Measurements from ENCODE around the gene KCNJ12.
A peak's percentile ranks its signal among the peaks of the same experiment; 100 is the strongest.
"Not testable (repeated sequence)": the region's sequence is repeated elsewhere in the genome, so short reads cannot be mapped to it uniquely, and the experiment has no call there.

KCNJ12 gene

GRCh38 chr17:21348081-21348925 is 27.9 kb upstream of the KCNJ12 start:
- not testable (repeated sequence) for H3K4me3 ChIP-seq, H3K27ac ChIP-seq

GRCh38 chr17:21348926-21349261 is 27.3 kb upstream of the KCNJ12 start:
- not testable (repeated sequence) for H3K27ac ChIP-seq, H3K4me3 ChIP-seq

DNA sequence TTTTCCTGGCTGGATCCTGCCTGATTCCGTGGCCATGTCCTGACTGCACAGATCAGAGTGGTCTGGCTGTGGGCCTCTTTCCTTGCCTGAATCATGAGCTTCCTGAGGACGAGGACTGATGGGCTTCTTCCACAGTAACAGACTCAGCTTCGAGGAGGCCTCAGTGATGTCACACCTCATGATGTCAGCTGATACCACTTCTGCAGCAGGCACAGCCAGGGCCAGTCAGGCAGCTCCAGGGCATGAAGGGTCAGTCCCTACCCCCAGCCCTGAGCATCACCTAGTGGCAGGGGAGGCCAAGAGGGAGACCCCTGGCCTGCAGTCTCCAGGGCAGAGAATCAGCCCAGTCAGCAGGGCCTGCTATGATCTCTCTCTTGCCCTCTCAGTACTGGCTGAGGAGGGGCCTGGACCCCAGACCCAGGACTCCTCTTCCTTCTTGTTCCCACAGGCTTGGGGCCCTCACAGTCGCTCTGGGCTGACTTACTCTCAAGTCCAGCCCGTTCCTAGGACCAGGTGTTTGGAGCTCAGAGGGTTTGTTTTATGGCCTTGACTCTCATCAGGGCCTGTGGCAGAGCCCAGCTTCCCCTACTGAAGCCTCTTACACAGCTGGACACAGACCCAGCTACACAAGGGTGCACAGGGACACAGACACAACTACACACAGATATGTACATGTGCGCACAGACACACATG is 26.7 kb upstream of the KCNJ12 start:
- H3K27ac ChIP-seq, H3K4me3 ChIP-seq: not testable (repeated sequence)

DNA sequence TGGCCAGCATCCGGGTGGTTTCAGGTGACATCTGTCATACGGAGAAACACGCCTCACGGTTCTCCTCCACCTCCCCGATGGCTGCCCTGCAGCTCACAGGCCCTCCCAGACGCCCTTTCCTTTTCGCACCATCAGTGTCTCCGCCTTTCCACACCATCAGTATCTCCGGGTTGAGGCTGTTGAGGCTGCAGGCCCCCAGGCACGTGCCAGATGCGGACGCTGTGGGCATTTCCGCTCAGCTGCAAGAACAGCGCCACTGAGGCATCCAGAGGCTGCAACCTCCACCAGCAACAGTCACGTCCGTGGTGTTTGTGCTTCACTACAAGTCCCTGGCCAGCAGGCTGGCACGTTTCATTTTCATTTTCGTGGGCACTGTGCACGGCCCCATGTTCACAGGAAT is 25.7 kb upstream of the KCNJ12 start:
- not testable (repeated sequence) for H3K27ac ChIP-seq, H3K4me3 ChIP-seq

DNA sequence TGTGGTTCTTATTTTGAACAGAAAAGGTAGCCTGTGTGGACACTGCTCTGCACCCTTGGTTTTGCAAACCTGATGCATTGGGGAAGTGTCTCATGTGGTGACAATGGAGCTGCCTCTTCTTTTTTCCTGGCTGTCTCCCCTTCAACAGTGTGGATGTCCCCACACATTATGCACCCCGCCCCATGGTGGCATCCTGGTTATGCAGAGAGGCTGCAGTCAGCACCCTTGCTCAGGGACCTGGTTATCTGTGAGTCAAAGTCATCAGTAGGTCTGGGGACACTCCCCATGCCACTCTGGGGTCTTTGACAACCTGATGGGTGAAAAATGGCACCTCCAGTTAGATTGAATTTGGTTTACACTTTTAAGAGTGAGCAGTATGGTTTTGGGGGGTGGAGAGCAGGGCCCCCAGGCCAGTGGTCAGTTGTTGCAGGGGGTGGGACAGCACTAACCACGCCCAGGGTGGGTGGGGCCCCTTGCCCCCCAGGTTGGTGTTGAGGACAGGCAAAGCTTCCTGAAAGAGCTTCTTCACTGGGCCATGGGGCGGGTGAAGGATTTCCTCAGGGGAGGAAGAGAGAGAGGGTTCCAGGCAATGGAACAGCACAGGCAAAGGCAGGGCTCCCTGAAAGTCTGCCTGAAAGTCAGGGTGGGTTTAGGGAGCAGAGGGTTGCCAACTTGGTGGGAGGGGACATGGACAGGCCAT is 24.6 kb upstream of the KCNJ12 start:
- no peak overlapping the region for H3K27ac ChIP-seq
- H3K4me3 ChIP-seq: no peak overlapping the region

DNA sequence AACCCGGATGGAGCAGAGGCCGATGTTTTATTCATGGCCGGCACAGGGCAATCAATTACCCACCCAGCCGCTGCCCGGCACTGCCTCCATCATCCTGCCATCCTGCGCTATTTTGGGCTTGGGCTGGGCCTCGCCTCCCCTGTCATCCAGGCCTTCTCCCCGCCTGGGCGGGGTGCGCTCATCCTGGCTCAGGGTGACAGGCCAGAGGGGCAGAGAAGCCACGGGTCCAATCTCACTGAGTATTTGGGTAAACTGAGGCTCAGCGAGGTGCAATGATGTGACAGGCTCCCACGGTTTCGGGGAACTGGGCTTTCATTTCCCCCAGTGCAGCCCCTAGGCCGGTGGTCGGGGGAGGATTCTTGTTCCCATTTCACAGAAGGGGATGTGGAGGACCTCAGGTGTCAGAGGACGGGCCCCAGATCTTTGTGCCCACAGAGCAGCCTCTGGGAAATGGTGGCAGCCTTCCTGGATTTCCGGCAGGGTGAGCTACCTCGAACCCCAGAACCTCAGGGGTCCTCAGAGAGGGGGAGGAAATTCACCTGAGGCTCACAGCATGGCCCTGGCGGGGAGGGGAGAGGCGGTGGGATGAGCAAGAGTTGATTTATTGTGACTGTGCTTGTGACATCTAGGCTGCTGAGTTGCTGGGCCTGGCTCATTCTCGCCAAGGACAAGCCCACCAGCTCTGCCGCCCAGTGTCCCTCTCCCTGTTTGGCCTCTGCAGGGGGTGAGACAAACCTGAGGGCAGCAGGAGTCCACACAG is 23.8 kb upstream of the KCNJ12 start:
- H3K4me3 ChIP-seq: no peak overlapping the region
- peak overlapping the region in 1 of 21 experiments; percentile 55 for H3K27ac ChIP-seq

- H3K27ac ChIP-seq: peak overlapping the region in 1 of 21 experiments; percentile 55
Observed at GRCh38 chr17:21352981-21353265, 23.2 kb upstream of the KCNJ12 start.

DNA sequence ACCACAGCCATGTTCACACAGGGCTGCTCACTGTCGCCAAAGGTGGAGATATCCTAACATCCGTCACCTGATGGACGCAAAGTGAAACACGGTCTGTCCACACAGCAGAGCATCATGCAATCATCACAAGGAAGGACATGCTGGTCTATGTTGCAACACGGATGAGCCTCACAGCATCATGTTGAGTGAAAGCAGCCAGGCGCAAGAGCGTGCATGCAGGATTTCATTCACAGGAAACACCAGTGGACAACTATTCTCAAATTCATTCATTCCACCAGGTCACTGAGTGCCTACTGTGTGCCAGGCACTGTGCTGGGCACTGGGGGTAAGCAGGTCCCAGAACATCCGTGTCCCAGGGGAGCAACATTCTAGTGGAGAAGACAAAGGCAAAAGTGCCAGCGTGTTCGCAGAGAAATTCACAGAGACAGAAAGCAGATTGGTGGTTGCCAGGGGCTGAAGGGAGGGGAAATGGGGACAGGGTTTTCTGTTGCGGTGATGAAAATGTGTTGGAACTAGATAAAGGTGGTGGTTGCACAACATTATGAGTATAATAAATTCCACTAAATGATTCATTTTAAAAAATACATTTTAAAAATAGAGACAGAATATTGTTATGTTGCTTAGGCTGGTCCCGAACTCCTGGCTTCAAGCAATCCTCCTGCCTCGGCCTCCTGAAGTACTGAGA is 22.7 kb upstream of the KCNJ12 start:
- H3K27ac ChIP-seq: peak overlapping the region in 2 of 21 experiments; percentile 7 to 55

More at GRCh38 chr17:21352981-21353265, 23.2 kb upstream of the KCNJ12 start:
- no peak overlapping the region for H3K4me3 ChIP-seq

DNA sequence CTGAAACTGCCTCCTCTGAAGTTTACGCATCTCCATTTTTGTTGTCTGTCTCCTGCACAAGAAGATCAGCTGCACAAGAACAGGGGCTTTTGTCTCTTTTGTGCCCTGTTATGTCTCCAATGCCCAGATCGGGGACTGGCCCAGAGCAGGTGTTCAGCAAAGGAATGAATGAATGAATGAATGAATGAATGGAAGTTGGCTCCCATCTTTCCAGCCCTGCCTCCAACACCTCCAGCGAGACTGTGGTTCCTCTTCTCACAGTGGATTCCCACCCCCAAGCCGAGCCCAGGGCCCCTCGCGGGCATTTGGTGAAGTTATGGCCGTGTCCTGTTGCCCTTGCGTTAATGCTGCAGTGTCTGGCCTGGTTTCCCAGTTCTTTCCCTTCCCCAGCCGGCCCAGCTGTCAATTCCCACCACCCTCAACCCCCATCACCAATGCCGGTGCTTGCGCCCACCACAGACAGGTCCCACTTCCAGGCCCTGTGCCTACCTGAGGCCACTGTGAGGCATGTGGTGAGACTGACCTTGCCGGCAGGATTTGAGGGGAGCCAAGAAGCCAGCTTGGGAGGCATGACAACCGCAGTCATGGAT is 21.3 kb upstream of the KCNJ12 start:
- H3K4me3 ChIP-seq: no peak overlapping the region
- no peak overlapping the region for H3K27ac ChIP-seq

More for the DNA sequence above, 22.7 kb upstream of the KCNJ12 start:
- H3K4me3 ChIP-seq: no peak overlapping the region

DNA sequence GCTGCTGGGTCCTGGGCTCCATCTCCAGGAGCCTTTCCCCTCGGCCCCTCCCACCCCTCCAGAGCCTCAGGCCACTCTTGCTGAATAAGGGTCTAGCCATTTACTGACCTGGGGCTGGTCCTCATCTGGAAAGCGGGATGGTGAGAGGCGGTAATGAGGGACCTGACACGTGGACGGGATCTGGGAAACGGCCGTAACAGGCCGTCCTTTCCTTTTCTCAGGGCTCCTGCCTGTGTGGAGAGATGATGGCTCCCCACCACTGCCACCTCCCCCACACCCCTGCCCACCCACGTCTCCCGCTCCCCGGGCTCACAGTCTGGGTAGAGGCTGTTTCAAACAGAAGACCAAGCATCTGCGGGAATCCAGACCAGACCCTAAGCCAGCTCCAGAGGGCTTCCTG is 20.6 kb upstream of the KCNJ12 start:
- Histone ChIP-seq H3K4me3 (no peak overlapping the region), H3K27ac (no peak overlapping the region)

DNA sequence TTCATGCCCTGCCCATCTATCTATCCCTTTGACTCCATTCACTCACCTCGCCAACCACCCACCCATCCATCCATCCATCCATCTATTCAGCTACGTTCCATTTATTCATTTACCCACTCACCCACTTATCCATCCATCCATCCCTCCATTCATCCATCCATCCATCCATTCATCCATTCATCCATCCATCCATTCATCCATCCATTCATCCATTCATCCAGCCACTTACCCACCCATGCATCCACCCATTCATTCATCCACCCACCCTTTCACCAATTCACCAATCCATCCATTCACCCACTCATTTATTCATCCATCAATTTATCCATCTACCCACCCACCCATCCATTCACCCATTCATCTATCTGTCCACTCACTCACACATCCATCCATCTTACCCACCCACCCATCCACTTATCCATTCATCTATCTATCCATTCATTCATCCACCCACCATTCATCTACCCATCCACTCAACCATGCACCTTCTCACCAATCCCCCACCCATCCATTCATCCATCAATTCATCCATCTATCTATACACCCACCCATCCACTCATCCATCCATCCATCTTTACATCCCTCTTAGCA is 19.5 kb upstream of the KCNJ12 start:
- H3K4me3 ChIP-seq: no peak overlapping the region
- H3K27ac ChIP-seq: no peak overlapping the region

- Histone ChIP-seq H3K4me3 (no peak overlapping the region), H3K27ac (peak overlapping the region in 2 of 21 experiments; percentile 7 to 61)
Observed at GRCh38 chr17:21357281-21357680, 18.9 kb upstream of the KCNJ12 start.

GRCh38 chr17:21357696-21358656 is 18.2 kb upstream of the KCNJ12 start:
- H3K4me3 ChIP-seq: no peak overlapping the region
- H3K27ac ChIP-seq: peak overlapping the region in 3 of 21 experiments; percentile 17 to 76 (median 71)

- H3K27ac ChIP-seq: peak overlapping the region in 3 of 21 experiments; percentile 17 to 76 (median 71)
- no peak overlapping the region for H3K4me3 ChIP-seq
Observed at GRCh38 chr17:21358682-21359482, 17.3 kb upstream of the KCNJ12 start.

DNA sequence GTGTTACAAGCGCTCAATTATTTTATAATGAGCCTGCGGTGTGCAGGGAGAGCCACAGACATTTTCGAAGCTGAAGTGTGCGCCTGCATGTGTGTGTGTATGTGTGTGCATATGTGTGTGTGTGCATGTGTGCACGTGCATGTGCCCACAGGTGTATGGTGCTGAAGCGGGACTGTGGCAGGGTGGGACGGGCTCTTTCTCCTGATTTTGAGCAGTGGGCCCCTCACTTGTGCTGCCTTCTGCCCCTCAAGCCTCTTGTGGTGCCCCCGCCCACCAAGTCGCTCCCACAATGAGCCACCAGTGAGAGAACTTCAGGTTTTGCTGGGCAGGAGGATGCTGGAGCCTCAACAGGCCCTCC is 16.7 kb upstream of the KCNJ12 start:
- Histone ChIP-seq H3K27ac (peak overlapping the region in 1 of 21 experiments; percentile 76), H3K4me3 (no peak overlapping the region)

DNA sequence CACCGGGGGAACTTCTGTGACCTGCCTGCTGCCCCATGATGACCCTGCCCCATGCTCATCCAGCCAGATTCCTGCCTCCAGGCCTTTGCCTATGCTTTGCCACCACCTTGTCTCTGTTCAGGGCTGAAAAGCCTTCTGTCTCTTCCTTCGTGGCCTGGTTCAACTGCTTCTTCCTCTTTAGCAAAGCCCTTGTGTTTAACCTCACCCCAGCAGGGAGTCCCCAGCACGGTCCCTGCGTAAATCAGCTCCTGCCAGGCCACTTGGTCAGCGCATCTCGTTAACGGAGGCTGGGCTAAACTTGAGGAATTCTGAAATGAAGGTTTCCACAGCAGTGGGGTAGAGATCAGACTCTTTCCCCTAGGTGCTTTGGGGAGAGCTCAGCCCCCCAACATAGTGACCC is 16.1 kb upstream of the KCNJ12 start:
- Histone ChIP-seq H3K27ac (peak overlapping the region in 1 of 21 experiments; percentile 76), H3K4me3 (no peak overlapping the region)

All from skin epidermis (tissue), 12 donors.